Panc1 (cell line): ENCODE measurements around the gene CNN3. TPM values are rescaled to one million over a fixed set of nuclear protein-coding genes. Genes with fewer than 3 reads are reported as not detected.

Experiments used
- ATAC-seq: fragments of 200-7000 bp; cut with Tn5 transposase; 2 replicates; pipeline ENCODE4 v1.9.1; 2020; ENCODE audit warnings: mild to moderate bottlenecking, moderate library complexity
- BruUV-seq: library from RNA; stranded (reverse); fragments of 400-500 nt; replicated peaks from 2 replicates; lab custom pipeline; 2021; lab: Mats Ljungman, UMichigan
- CTCF ChIA-PET: fragments of 300-600 bp; sonication (Branson Sonifier 250); formaldehyde crosslinking; loops from one replicate; lab custom pipeline; 2022; ENCODE audit warnings: antibody characterized with exemption; lab: Charles Lee
- POLR2A ChIA-PET: fragments of 300-600 bp; sonication (Branson Sonifier 250); formaldehyde crosslinking; loops from one replicate; lab custom pipeline; 2022; ENCODE audit warnings: antibody characterized with exemption; lab: Charles Lee
- DNase-seq: peaks from one replicate; pipeline ENCODE4 v3.0.0-alpha.2; 2010; ENCODE audit warnings: low read depth, low spot score
- H3K27ac ChIP-seq: 2 replicates; pipeline ENCODE4 v1.5.1; 2011; ENCODE audit warnings: mild to moderate bottlenecking, low read length, inconsistent platforms
- H3K27me3 ChIP-seq: fragments of 200-500 bp; sonication (Bioruptor generic); 2 replicates; pipeline ENCODE4 v1.6.0; 2014; ENCODE audit warnings: low read length, inconsistent platforms; ENCODE audit not compliant: control insufficient read depth, insufficient read depth
- H3K36me3 ChIP-seq: fragments of 200-500 bp; sonication (Bioruptor generic); 2 replicates; pipeline ENCODE4 v1.5.1; 2014; ENCODE audit warnings: inconsistent platforms, mild to moderate bottlenecking, low read length, moderate library complexity; ENCODE audit not compliant: control insufficient read depth, insufficient read depth
- H3K4me1 ChIP-seq: 2 replicates; pipeline ENCODE4 v1.5.1; 2011; ENCODE audit warnings: inconsistent platforms, mild to moderate bottlenecking, low read length, moderate library complexity; ENCODE audit not compliant: control insufficient read depth, insufficient read depth
- H3K4me3 ChIP-seq, 2 experiments: 2 replicates each; pipeline ENCODE4 v1.5.1; 2011 to 2012; ENCODE audit warnings: low read depth in 2 of 2, low read length in 2 of 2, mild to moderate bottlenecking in 2 of 2, inconsistent platforms in 1 of 2, moderate library complexity in 1 of 2
- H3K9me3 ChIP-seq: fragments of 200-500 bp; sonication (Bioruptor generic); 2 replicates; pipeline ENCODE4 v1.5.1; 2014; ENCODE audit warnings: low read depth, mild to moderate bottlenecking, inconsistent platforms, low read length, moderate library complexity; ENCODE audit not compliant: control insufficient read depth, insufficient read depth
- CTCF ChIP-seq: fragments of 450-650 bp; IDR thresholded peaks from 2 replicates; pipeline ENCODE4 v1.5.1; 2017; ENCODE audit warnings: mild to moderate bottlenecking
- POLR2AphosphoS5 ChIP-seq: IDR thresholded peaks from 2 replicates; pipeline ENCODE4 v1.6.1; 2012; ENCODE audit warnings: mild to moderate bottlenecking, low read depth, low read length, moderate library complexity
- REST ChIP-seq, 2 experiments: IDR thresholded peaks; 2 replicates each; pipeline ENCODE4 v1.6.1; 2011 to 2012; ENCODE audit warnings: low read depth in 2 of 2, control low read depth in 1 of 2, low read length in 1 of 2, mild to moderate bottlenecking in 1 of 2, moderate library complexity in 1 of 2; ENCODE audit not compliant: insufficient read depth in 1 of 2
- SIN3A ChIP-seq: IDR thresholded peaks from 2 replicates; pipeline ENCODE4 v1.6.1; 2012; ENCODE audit warnings: low read depth, mild to moderate bottlenecking, low read length, moderate library complexity, borderline replicate concordance; ENCODE audit not compliant: insufficient read depth
- TCF7L2 ChIP-seq: IDR thresholded peaks from 2 replicates; pipeline ENCODE4 v1.6.1; 2011; ENCODE audit warnings: mild to moderate bottlenecking, low read depth, low read length, inconsistent platforms
- in situ Hi-C: cut with HindIII; loops from 2 replicates; pipeline ENCODE4 v1.10.0; 2016; ENCODE audit warnings: low sequenced_read_pairs, low pct_unique_long_range_greater_than_20kb
- intact Hi-C: fragments of 100-400 bp; cut with micrococcal nuclease; formaldehyde crosslinking; loops from one replicate; pipeline ENCODE4 v1.10.0; 2022; ENCODE audit not compliant: unreplicated experiment
- total RNA-seq: library from RNA; stranded (reverse); gene quantifications from one replicate; pipeline ENCODE4 v1.2.1, GENCODE V29; 2021; ENCODE audit not compliant: unreplicated experiment

The CNN3 gene
- total RNA-seq, 1 experiment from 2014 or later: 72.3 TPM

- intact Hi-C loops: no loop called here
- POLR2A ChIA-PET: no interaction called here
Observed at GRCh38 chr1:94931254-94931841, 4.4 kb upstream of the CNN3 start.

More at GRCh38 chr1:94931254-94931841, 4.4 kb upstream of the CNN3 start:
- Histone ChIP-seq H3K4me1 (peaks cover 6% of the 10 kb centered on the region; the same call in 1 of the 2 replicates), H3K36me3 (no peaks in the 10 kb centered on the region; the same call in 1 of the 2 replicates), H3K9me3 (no peaks in the 10 kb centered on the region), H3K4me3 (no peak overlapping the region), H3K27ac (no peak overlapping the region), H3K27me3 (no peaks in the 10 kb centered on the region)
- no peak for ATAC-seq
- DNase-seq: no peak
- no TSS peak for BruUV-seq
- in situ Hi-C loops: no loop called here
- TF ChIP-seq TCF7L2 (no peak), CTCF (no peak), POLR2AphosphoS5 (no peak), REST (IDR thresholded peaks at IDR 0.05; ENCODE audit: insufficient read depth in 1 of 2, low read depth in 2 of 2, low read length in 1 of 2) (no peak), SIN3A (no peak)
- CTCF ChIA-PET: no interaction called here
